ENCODE data around the gene SSUH2.
"Not testable (repeated sequence)": the region's sequence is repeated elsewhere in the genome, so short reads cannot be mapped to it uniquely, and the experiment has no call there.

SSUH2 gene

GRCh38 chr3:8659242-8659641 lies 14.6 kb upstream of the SSUH2 start:
- DNase-seq (ENCODE audit: low spot score) = no peak

DNA sequence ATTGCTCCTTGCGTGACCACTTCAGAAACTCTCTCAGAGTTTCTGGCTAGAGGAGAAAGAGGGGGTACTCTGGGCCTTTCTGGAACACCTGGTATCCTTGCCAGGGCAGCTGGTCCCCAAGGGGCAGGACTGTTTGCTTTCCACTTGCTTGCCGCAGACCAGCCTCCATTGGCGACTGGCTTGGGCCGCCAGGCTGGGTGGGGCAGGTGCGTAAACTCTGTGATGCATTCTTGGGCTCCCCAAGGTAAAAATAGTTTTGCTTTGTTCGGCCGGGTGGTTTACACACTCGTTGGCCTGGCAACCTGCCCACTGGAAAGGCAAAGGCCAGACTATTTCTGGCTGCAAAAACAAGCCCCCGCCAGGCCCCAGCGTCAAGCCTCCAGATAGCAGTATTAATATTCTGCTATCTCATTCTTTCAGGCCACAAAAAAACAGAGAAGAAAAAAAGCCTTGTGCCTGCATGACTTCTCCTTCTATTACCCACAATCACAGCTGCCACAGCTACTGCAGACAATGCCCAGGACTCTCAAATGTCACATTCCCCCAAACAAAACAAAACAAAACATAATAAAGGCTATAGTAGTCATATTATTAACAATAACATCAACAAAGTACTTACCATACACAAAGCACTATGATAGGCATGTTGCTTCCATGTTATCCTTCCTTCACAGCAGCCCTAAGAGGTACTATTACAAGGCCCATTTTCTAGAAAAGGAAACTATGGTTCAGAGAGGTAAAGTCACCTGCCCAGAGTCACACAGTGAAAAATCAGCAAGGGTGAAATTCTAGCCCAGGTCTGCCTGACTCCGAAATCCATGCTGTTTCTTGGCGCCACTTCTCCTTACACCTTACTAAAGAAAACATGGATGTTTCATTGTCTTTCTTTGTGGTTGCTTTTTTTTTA lies 14.0 kb upstream of the SSUH2 start:
- peak; percentile 65 for DNase-seq (ENCODE audit: low spot score)

GRCh38 chr3:8657804-8658305 lies 13.3 kb upstream of the SSUH2 start:
- DNase-seq (ENCODE audit: low spot score) = no peak

- no peak for DNase-seq (ENCODE audit: low spot score)
Observed at GRCh38 chr3:8656240-8656639, 11.6 kb upstream of the SSUH2 start.

GRCh38 chr3:8655387-8655835 lies 10.8 kb upstream of the SSUH2 start:
- peak; percentile 53 for DNase-seq (ENCODE audit: low spot score)

DNA sequence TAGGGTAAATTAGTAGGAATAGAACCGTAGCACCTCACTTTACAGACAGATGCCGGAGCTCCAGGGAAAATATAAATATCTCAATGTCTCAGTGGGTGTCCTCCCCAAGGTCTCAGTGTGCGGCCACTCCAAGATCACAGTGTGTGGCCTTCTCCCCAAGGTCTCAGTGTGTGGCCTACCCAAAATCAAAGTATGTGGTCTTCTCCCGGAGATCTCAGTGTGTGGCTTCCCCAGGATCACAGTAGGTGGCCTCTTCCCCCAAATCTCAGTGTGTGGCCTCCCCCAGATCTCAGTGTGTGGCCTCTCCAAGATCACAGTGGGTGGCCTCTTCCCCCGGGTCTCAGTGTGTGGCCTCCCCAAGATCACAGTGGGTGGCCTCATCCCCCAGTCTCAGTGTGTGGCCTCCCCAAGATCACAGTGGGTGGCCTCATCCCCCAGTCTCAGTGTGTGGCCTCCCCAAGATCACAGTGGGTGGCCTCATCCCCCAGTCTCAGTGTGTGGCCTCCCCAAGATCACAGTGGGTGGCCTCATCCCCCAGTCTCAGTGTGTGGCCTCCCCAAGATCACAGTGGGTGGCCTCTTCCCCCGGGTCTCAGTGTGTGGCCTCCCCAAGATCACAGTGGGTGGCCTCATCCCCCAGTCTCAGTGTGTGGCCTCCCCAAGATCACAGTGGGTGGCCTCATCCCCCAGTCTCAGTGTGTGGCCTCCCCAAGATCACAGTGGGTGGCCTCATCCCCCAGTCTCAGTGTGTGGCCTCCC lies 10.2 kb upstream of the SSUH2 start:
- not testable (repeated sequence) for DNase-seq (ENCODE audit: low spot score)

DNA sequence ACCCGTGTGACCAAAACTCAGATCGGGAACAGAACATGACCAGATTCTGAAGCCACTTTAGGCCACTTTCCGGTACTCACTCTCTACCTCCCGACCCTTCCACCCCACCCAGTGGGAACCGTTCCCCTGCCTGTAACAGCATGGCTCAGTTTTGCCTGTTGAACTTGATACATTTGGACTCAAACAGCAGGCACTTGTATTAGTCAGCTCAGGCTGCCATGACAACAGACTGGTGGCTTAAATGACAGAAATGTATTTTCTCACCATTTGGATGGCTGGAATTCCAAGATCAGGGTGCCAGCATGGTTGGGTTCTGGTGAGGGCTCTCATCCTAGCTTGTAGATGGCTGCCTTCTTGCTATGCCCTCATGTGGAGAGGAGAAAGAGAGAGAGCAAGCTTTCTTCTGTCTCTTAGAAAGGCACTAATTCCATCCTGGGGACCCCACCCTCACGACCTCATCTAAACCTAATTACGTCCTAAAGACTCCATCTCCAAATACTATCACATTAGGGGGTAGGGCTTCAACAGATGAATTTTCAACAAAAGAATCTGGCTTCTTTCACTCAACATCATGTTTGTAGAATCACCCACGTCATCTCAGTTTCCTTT lies 9.3 kb upstream of the SSUH2 start:
- DNase-seq (ENCODE audit: low spot score) = no peak

DNA sequence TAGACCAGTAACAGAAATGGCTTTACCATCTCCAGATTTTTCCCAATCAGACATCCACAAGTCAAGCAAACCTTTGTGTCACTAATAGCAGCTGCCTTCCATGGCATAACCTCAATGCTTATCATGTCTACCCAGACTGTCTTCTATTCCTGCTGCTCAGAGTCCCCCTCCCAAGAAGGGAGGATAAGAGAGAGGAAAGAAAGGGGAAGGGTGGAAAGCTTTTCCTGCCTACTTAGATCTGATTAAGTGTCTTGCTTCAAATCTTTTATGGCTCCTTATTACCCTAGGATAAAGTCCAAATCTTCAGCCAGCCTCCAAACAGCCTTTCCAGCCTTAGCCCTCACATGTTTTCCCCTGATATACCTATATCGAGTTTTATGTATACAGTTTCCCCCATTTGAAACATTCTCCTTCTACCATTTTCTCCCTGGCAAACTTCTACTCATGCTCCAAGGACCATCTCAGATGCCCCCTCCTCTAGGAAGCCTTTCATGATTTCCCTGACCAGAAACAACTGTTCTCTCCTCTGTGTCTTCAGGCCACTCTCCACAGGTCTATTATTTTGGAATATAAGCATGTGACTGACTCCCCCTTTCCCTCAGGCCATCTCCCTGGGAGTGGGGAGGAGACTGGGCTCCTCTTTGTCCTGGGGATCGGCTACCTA lies 7.9 kb upstream of the SSUH2 start:
- DNase-seq (ENCODE audit: low spot score) = no peak

- no peak for DNase-seq (ENCODE audit: low spot score)
Observed at GRCh38 chr3:8651418-8652323, 7.1 kb upstream of the SSUH2 start.

- no peak for DNase-seq (ENCODE audit: low spot score)
Observed at GRCh38 chr3:8650583-8651416, 6.2 kb upstream of the SSUH2 start.

DNA sequence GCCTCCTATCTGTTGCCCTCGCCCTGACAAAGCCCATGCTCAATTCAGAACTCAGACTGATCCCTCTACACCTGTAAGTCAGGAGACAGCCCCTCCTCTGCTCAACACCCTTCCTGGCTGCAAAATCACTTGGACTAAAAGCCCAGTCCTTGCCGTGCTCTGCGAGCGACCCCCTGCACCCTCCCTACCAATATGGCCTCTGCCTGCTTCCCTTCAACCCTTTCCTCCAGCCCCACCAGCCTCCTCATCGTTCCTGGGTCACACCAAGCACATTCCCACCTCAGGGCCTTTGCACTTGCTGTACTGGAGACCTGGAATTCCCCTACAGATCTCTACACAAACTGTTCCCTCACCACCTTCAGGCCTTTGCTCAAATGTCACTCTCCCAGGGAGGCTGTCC lies 5.2 kb upstream of the SSUH2 start:
- no peak for DNase-seq (ENCODE audit: low spot score)

DNA sequence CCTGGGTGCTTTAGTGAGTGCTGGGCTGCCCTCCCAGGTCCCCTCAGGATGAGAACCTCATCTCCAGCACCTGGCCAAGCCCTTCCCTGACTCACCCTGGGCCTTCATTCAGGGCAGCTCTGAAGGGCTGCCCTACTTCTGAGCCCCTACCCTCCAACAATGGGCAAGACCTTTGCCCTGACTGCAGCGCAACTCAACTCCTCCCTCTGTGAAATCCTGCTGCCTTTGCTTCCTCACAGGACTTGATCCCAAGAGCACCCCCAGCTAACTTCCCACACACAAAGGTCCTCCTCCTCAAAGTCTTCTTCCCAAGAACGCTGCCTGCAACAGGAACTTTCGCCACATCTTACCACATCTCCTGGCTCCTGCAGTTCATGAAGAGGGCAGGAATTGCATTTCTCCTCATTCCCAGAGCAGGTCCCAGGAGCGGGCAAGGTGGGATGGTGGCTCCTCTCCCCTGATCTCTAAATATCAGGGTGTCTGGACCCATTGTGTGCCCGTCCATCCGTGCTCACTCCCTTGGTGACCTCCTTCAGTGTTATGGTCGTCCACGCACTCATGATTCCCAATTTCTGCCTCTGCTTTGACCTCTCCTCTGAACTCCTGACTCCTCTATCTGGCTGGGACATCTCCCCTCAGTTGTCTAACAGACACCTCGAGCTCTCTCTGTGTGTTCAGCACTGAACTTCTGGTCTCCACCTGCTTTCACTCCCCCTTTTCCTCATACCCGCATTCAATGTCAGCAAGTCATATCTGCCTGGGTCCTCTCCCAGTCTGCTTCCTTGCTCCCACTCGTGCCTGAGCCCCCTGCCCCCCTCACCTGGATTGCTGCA lies 4.5 kb upstream of the SSUH2 start:
- DNase-seq (ENCODE audit: low spot score) = no peak

DNA sequence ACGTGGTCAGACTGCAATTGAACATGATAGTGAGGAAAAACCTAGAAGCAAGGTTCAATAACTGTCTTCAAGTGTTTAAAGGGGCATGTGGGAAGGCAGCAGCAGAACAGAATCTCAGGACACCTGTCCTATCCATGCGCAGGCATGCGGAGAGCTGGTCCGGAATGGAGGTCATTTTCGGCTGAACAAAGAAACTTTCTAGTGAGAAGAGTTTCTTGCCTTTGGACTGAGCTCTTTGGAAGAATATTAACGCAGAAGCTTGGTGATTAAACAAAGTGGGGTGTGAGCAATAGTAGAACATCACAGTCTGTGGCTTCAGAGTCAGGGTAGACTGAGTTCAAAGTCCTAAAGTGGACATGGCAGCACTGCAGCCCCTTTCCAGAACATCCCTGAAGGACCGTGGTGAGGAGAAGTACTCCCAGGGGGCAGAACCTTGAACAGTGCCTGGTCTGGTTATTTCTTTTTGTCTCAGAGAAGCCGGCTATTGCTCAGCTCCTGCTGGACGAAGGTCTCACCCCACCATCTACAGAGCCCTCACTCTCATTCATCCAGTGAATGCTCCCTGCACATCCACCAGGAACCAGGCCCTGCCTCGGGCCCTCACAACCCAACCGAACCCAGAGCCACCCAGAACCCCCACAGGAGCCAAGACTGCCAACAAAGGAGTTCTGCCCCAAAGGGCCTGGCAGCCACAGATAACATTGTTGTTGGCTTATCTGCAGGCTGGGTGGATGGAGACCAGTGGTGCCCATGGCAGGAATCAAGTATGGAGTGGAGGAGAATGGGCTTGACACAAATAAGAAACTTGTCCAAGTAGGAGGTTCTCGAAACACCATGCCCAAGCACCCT lies 2.8 kb upstream of the SSUH2 start:
- no peak for DNase-seq (ENCODE audit: low spot score)

- no peak for DNase-seq (ENCODE audit: low spot score)
Observed at GRCh38 chr3:8646313-8646938, 1.8 kb upstream of the SSUH2 start.

DNA sequence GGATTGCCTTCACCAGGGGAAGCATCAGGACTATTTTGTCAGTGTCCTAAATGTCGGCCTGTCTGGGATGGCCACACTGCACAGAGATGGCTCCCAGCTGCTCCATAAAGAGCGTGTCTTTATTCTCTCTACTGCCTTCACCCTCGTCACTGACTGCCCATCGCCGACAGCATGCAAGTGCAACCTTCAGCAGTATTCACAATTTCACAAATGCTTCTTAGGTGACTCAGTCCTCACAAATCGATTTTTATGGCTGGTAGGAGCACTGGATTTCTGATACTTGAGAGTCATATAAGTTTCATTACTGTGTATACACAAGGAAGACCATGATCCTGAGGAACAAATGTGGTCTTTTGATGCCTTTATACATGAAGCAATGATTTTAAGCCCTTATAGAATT lies 1.1 kb upstream of the SSUH2 start:
- DNase-seq (ENCODE audit: low spot score) = no peak

DNA sequence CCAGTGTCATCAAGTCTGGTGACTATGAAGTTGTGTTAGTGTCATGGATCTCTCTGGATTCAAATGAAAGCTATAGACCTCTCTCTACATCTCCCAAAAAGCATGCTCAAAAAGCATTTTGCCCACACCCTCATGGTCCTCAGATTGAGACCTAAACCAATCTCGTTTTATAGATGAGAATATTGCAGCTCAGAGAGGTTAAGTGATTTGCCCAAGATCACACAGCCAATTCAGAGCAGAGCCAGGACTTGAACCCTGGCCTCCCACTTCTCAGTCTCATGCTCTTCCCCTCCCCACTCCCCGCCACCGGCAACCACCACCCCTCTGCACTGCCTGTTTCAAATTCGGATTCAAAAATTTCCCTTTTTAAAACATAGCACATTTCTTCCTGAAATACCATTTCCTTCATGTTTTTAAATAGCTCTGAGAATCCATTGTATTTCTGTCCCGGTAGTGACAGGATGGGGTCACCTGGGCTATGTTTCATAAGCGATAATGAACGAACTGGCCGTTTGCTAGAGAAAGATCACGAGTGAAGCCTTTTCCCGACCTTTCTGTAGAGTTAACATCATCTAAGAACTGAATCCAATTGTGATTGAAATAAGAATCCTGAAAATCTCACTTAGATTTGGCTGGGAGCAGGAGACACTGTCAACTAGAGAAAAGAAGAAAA lies 769 bp downstream of the SSUH2 start:
- DNase-seq (ENCODE audit: low spot score) = no peak

GRCh38 chr3:8642001-8642400 lies 2.6 kb downstream of the SSUH2 start:
- no peak for DNase-seq (ENCODE audit: low spot score)
